Stimulated activated CD4-positive, alpha-beta T cell treated with anti-CD3 and anti-CD28 coated beads, Interleukin-4, amount 100 ng/mL, for 4 hours (primary cell): ENCODE data around the gene CELA3A.
A peak's percentile ranks its signal among the peaks of the same experiment; 100 is the strongest.
"Not testable (repeated sequence)": the region's sequence is repeated elsewhere in the genome, so short reads cannot be mapped to it uniquely, and the experiment has no call there.

ENCODE experiments used
- DNase-seq, 2 experiments: peaks; one replicate each; pipeline ENCODE4 v3.0.0-alpha.2; 2020

CELA3A gene

DNA sequence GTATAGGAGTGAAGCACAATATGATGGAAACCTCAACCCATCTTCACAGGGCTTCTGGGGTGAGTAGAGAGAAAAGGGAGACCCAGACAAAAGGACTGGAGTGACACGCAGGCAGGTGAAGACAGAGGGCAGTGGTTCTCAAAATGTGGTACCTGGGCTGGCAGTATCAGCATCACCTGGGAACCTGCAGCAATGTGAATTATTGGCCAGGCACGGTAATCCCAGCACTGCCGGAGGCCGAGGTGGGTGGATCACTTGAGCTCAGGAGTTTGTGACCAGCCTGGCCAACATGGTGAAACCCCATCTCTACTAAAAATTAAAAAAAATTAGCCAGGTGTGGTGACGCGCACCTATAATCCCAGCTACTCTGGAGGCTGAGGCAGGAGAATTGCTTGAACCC is 19.3 kb upstream of the CELA3A start:
- DNase-seq: not testable (repeated sequence)

DNA sequence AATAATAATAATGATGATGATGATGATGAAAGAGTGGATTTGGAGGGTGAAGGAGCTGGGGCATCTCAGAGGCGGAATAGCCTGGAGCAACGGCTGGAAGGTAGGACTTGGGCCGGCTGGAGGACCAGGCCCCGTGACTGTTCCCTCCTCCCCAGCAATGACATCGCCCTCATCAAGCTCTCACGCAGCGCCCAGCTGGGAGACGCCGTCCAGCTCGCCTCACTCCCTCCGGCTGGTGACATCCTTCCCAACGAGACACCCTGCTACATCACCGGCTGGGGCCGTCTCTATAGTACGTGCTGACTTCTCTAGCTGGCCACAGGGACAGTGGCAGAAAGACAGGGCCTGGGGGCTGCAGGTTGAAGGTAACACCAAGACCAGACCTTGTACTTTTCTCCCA is 17.9 kb upstream of the CELA3A start:
- DNase-seq: not testable (repeated sequence)

DNA sequence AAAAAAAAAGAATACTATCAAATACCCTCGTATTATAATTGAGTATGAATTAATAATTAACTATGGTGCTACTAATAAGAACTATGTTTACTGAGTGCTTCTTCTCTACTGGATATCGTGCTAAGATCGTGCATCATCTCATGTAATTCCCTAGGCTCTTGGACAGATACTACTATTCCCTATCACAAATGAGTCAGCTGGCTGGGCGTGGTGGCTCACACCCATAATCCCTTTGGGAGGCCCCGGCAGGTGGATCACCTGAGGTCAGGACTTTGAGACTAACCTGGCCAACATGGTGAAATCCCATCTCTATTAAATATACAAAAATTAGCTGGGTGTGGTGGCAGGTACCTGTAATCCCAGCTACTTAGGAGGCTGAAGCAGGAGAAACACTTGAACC is 15.6 kb upstream of the CELA3A start:
- not testable (repeated sequence) for DNase-seq

DNA sequence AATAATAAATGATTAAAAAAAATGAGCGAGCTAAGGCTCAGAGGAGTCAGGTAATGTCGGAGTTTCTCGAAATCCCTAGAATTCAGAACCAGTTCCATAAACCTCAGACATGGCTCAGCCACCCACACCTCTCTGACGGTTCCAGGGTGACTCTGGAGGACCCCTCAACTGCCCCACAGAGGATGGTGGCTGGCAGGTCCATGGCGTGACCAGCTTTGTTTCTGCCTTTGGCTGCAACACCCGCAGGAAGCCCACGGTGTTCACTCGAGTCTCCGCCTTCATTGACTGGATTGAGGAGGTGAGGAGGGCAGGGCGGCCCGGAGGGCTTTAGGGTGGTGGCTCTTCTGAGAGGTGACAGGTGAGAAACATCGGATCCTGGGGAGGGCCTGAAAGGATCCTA is 15.1 kb upstream of the CELA3A start:
- DNase-seq: not testable (repeated sequence)

DNA sequence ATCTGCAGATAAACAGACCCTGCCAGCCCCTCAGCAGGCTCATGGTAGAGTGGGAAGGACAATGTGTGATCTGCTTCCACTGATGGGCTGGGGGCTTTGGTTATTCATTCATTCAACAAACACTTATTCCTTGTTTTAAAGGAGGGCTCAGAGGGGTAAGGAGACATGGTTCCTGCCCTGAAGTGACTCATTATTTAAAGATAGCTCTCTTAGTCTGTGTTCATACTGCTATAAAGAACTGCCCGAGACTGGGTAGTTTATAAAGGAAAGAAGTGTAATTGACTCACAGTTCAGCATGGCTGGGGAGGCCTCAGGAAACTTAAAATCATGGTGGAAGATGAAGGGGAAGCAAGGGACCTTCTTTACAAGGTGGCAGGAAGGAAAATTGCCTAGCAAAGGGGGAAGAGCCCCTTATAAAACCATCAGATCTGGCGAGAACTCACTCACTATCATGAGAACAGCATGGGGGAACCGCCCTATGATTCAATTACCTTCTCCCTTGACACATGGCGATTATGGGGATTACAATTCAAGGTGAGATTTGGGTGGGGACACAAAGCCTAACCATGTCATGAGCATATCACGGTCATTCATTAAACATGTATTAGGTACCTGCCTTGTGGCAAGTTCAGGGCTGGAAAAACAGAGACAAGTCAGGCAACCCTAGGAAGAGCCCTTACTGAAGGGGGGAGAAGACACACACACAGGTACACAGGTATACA is 11.6 kb upstream of the CELA3A start:
- DNase-seq: not testable (repeated sequence)

DNA sequence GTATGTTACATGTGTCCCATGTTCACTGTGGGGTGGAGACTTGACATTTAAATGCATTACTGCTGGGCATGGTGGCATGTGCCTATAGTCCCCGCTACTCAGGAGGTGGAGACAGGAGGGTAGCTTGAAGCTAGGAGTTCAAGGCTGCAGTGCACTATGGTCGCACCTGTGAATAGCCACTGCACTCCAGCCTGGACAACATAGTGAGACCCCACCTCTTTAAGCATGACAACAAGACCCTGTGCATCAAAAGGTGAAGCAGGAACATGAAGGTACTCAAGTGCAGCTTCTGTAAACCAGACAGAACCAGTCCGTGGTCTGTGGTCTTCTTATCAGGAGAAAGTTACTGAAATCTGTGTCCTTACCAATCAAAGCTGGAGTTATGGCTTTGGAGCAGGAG is 9.3 kb upstream of the CELA3A start:
- not testable (repeated sequence) for DNase-seq

DNA sequence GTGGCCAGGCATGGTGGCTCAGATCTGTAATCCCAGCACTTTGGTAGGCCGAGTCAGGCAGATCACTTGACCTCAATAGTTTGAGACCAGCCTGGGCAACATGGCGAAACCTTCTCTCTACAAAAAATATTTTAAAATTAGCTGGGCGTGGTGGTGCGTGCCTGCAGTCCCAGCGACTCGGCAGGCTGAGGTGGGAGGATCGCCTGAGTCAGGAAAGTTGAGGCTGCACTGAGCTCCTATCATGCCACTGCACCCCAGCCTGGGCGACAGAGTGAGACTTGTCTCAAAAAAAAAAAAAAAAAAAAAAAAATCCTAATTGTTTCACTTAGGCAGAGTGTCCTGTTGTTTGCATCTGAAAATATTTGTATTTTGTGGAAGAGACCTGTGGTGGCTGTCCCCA is 6.7 kb upstream of the CELA3A start:
- DNase-seq: not testable (repeated sequence)

DNA sequence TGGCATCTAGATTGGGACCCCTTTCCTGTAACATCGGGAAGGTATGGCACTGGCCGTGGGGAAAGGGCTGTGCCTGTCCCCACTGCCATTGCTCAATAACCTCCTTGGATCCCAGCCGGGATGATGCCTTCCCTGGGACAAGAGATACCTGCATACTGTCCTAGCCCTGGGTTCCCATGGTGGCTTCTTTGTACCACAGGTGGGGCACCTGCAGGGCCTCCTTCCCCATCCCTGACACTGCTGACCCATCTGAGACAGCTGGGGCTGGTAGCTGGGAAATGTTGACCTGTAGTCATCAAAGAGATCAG is 4.8 kb upstream of the CELA3A start:
- DNase-seq: not testable (repeated sequence)

DNA sequence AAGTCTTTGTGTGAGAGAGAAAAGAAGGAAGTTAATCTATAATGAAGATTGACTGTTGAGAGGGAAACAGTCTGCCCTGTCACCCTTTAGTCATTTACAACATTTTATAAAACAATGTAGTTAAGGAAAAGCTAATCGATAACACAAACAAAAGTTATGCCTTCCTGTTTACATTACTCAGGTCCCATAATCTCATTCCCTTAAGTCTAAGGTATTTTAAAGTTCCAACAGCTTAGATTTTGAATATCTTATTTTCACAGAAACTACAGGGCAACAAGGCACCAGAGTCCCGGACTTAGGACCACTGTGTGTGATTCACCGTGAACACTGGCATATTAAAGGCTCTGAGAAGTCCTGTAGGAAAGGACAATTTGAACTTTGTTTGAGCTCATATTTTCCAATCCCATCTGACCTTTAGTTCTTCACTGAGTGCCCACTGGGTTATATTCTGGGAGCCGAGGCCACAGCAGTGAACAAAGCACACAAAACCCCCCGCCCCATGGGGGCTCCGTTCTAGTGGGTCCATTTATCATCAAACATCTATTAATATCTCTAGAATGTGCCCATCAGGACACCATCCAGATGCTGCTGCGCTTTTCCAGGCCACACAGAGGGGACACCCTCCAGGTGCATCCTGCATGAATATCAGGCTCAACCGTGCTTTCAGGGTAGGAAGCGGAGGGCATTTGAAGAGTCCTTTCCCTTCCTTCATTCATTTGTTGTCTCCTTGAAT is 3.4 kb upstream of the CELA3A start:
- DNase-seq: not testable (repeated sequence)

DNA sequence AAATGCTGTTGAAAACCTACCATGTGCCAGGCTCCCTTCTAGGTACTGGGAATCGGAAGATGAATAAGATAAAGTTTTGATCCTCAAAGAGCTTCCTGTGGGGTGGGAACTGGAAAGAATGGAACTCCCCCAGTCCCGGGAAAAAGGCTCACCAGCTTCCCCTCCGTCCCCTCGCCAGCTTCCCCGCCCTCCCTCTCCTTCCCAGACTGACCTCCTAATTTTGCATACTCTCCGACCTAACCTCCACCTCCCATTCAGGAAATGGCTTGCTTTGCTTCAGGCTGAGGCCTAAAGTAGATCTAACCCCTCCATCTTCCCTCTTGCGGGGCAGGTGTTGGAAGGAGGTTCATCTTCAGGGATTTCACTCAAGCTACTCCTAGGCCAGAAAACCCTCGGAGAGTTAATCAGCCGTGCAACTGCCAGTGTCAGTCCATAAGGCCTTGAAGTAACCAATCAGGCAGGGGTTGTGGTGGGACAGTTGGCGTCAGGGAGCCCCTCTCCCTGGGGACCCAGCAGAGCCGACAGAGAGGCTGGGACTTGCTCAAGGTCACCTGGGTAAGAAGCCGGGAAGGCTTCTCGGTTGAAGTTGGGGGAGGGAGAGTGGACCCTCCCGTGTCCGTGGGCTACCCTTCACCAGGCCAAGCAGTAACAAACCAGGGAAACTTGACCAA is 2.7 kb upstream of the CELA3A start:
- DNase-seq: not testable (repeated sequence)

DNA sequence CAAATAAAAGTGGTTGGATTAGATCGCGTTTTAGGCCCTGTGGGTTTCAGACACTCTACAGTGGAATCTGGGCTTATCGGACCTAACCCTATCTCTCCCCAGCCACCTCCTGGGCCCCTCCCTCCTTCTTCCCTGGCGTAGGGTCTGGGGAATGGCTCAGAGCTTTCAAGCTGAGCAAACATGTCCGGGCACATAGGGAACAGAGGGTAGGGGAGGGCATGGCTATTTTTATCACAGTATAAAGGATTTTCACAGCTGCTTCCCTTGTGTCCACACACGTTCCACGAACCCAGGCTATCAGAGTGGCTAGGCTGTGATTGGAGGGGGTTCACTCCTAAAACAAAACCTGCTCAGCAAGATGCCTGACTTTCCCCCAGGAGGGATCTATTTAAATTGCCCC is 1.8 kb upstream of the CELA3A start:
- not testable (repeated sequence) for DNase-seq

DNA sequence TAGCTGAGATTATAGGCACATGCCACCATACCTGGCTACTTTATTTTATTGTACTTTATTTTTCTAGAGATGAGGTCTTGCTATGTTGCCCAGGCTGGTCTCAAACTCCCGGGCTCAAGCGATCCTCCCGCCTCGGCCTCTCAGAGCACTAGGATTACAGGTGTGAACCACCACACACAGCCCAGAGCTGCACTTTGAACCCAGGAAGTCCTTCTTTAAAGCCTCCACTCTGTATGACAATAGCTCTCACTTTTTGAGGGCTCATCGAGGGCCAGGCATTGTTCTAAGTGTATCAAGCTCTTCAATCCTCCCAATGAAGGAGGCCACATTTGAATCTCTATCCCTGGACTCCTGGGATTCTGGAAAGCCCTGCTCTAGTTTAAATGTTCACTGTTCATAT is 1.0 kb downstream of the CELA3A start:
- not testable (repeated sequence) for DNase-seq

DNA sequence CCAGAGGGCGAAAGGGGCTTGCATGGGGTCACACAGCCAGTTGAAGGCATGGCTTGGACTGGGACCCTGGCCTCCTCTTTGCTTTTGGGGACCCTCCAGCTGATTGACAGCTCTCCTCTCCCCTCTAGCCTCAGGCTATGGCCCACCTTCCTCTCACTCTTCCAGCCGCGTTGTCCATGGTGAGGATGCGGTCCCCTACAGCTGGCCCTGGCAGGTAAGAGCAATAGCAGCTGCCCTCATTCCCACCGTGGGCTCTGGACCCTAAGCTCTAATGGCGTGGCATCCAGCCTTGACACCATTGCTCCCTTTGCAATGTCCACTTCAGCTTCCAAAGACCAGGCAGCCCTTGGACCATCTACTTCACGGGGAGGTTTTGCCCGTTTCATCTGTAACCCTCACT is 1.4 kb downstream of the CELA3A start:
- DNase-seq: not testable (repeated sequence)

DNA sequence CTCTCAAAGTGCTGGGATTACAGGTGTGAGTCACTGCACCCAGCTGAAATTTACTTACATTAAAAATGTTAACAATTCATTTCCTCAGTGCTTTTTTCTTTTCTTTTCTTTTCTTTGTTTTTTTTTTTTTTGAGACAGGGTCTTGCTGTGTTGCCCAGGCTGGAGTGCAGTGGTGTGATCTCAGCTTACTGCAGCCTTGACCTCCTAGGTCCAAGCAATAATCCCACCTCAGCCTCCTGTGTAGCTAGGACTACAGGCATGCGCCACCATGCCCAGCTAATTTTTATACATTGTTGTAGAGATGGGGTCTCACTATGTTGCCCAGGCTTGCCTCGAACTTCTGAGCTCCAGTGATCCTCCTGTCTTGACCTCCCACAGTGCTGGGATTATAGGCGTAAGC is 2.5 kb downstream of the CELA3A start:
- DNase-seq: not testable (repeated sequence)

DNA sequence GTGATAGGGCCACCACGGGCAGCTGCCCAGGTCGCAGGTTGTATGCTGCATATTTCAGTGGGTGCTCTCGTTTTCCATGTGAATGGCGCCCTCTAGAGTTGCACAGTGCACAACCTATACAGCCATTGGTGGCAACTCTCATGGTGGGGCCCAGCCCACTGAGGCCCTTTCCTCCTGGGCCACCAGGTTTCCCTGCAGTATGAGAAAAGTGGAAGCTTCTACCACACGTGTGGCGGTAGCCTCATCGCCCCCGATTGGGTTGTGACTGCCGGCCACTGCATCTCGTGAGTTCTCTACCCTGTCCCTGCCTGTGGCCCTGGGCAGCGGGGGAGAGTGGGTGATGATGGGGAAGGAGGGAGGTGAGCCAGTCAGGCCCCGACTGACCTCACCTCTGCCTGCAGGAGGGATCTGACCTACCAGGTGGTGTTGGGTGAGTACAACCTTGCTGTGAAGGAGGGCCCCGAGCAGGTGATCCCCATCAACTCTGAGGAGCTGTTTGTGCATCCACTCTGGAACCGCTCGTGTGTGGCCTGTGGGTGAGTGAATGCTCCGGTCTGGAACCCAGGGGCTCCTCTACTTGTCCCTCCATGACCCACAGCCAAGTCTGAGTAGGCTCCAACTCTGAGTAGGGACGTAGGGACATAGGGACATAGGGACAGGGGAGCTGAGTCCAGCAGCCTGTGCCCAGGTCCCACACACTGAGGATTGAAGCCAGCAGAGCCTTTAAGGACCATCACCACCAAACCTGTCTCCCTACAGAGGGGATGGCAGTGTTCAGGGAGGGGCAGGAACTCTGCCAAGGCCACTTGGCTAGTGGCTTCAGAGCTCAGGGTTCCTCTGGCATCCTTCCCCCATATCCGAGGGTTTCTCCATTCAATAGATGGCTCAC is 4.0 kb downstream of the CELA3A start:
- DNase-seq: peak in 1 of 2 experiments; percentile 7

DNA sequence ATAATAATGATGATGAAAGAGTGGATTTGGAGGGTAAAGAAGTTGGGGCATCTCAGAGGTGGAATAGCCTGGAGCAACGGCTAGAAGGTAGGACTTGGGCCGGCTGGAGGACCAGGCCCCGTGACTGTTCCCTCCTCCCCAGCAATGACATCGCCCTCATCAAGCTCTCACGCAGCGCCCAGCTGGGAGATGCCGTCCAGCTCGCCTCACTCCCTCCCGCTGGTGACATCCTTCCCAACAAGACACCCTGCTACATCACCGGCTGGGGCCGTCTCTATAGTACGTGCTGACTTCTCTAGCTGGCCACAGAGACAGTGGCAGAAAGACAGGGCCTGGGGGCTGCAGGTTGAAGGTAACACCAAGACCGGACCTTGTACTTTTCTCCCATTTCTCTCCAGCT is 5.3 kb downstream of the CELA3A start:
- not testable (repeated sequence) for DNase-seq

DNA sequence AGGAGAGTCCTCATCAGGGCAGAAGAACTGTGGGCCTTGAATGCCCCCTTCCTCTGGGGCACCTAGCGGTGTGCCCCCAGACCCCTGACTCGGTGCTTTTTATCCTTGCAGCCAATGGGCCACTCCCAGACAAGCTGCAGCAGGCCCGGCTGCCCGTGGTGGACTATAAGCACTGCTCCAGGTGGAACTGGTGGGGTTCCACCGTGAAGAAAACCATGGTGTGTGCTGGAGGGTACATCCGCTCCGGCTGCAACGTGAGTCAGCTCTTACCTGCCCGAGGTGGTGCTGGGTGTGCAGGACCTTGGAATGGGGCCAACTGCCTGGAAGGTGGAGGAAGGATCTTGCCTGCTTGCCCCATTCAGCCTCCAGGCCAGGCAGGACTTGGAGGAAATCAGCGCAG is 5.8 kb downstream of the CELA3A start:
- not testable (repeated sequence) for DNase-seq

DNA sequence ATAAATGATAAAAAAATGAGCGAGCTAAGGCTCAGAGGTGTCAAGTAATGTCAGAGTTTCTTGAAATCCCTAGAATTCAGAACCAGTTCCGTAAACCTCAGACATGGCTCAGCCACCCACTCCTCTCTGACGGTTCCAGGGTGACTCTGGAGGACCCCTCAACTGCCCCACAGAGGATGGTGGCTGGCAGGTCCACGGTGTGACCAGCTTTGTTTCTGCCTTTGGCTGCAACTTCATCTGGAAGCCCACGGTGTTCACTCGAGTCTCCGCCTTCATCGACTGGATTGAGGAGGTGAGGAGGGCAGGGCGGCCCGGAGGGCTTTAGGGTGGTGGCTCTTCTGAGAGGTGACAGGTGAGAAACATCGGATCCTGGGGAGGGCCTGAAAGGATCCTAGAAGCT is 8.1 kb downstream of the CELA3A start:
- not testable (repeated sequence) for DNase-seq

DNA sequence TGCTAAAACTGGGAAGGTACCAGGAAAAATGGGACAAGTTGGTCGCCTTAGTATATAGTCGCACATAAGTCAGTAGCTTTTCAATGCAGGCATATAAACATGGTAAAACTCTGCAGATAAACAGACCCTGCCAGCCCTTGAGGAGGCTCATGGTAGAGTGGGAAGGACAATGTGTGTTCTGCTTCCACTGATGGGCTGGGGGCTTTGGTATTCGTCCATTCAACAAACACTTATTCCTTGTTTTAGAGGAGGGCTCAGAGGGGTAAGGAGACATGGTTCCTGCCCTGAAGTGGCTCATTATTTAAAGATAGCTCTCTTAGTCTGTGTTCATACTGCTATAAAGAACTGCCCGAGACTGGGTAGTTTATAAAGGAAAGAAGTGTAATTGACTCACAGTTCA is 11.3 kb downstream of the CELA3A start:
- not testable (repeated sequence) for DNase-seq

DNA sequence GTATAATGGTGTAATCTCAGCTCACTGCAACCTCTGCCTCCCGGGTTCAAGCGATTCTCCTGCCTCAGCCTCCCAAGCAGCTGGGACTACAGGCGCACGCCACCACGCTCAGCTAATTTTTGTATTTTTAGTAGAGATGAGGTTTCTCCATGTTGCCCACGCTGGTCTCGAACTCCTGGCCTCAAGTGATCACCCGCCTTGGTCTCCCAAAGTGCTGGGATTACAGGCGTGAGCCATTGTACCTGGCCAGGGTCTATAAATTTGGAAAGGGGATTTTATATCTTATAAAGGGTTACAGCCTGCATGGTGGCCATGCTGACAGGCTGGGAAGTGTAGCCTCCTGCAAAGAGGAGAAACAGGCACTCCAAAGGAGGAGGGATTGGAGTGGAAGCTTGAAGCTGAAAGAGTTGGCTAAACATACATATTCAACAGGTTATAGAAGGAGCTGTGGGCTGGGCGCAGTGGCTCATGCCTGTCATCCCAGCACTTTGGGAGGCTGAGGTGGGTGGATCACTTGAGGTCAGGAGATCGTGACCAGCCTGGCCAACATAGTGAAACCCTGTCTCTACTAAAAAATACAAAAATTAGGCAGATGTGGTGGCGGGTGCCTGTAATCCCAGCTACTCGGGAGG is 13.2 kb downstream of the CELA3A start:
- DNase-seq: not testable (repeated sequence)

DNA sequence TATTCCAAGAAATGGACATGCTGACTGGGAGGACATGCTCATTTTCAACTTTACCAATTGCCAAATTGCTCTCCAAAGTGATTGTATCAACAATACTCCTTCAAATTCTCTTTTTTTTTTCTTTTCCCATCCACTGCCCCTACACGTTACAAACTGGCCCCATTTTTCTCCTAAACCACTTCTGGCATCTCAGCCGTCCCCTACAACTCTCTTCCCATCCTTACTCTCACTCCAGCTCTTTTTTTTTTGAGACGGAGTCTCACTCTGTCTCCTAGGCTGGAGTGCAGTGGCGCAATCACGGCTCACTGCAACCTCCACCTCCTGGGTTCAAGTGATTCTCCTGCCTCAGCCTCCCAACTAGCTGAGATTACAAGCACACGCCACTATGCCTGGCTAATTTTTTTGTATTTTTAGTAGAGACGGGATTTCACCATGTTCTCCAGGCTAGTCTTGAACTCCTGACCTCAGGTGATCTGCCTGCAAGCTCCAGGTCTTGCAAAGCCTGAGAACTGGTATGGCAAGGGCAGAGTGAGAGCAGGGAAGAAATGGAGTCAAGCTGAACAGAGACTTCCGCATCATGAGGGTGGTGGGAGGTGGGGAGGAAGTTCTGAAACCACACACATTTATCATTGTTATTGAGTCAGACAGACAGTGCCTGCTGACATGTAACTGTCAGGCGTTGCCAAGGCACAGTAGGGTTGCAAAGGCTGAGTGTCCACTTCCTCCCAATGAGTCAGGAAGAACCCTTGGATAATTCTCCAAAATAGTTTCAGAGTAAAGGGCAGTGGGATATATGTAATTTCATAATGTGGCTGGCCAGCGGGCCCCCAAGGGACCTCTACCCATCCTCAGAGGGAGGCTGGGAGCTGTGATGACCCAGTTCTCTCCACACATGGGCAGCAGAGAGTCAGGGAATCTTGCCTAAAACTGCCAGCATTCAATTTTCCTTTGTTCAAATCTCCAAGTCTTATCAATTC is 17.4 kb downstream of the CELA3A start:
- DNase-seq: peak; percentile 47 to 73
